Measurements from ENCODE around the gene MINK1.
A peak's percentile ranks its signal among the peaks of the same experiment; 100 is the strongest.

GRCh38 chr17:4908711-4909496 lies 75.8 kb downstream of the MINK1 start:
- TF ChIP-seq POLR2A (IDR thresholded peaks at IDR 0.05; ENCODE audit: extremely low read depth, insufficient read length) (no peak), CTCF (IDR thresholded peaks at IDR 0.05; ENCODE audit: low read depth, low read length) (peak; percentile 74), MYC (IDR thresholded peaks at IDR 0.05; ENCODE audit: low read depth, low read length) (peak; percentile 58)

Measured in NB4 (cell line).